ENCODE measurements around the gene GRB2.

Gene GRB2

GRCh38 chr17:75316253-75316652 lies 89.2 kb downstream of the GRB2 start:
- TF ChIP-seq CTCF (IDR thresholded peaks at IDR 0.05; ENCODE audit: low read depth, low read length): no peak
- DNase-seq (ENCODE audit: extremely low read depth, low read depth): no peak

- DNase-seq (ENCODE audit: extremely low read depth, low read depth): no peak
- no peak for TF ChIP-seq CTCF (IDR thresholded peaks at IDR 0.05; ENCODE audit: low read depth, low read length)
Observed at GRCh38 chr17:75315541-75316243, 89.8 kb downstream of the GRB2 start.

- no peak for DNase-seq (ENCODE audit: extremely low read depth, low read depth)
- no peak for TF ChIP-seq CTCF (IDR thresholded peaks at IDR 0.05; ENCODE audit: low read depth, low read length)
Observed at GRCh38 chr17:75313941-75314551, 91.4 kb downstream of the GRB2 start.

GRCh38 chr17:75308732-75309629 lies 96.5 kb downstream of the GRB2 start:
- TF ChIP-seq CTCF (IDR thresholded peaks at IDR 0.05; ENCODE audit: low read depth, low read length): no peak
- DNase-seq (ENCODE audit: extremely low read depth, low read depth): no peak

- DNase-seq (ENCODE audit: extremely low read depth, low read depth): no peak
- TF ChIP-seq CTCF (IDR thresholded peaks at IDR 0.05; ENCODE audit: low read depth, low read length): no peak
Observed at GRCh38 chr17:75307957-75308731, 97.3 kb downstream of the GRB2 start.

GRCh38 chr17:75301502-75302206 lies 103.8 kb downstream of the GRB2 start:
- no peak for DNase-seq (ENCODE audit: extremely low read depth, low read depth)
- TF ChIP-seq CTCF (IDR thresholded peaks at IDR 0.05; ENCODE audit: low read depth, low read length): no peak

Data from AG09319 (cell line).